Measurements from ENCODE around the gene POLR1A.

The POLR1A gene

GRCh38 chr2:86042256-86043168 is 63.2 kb downstream of the POLR1A start:
- in situ Hi-C loops (cut with MboI; ENCODE audit: low pct_unique_long_range_greater_than_20kb, low sequenced_read_pairs, unreplicated experiment) = no loop called here
- no peak for TF ChIP-seq CTCF (IDR thresholded peaks at IDR 0.05; ENCODE audit: extremely low read depth, insufficient read depth, missing control alignments)
- DNase-seq (ENCODE audit: low spot score) = no peak

DNA sequence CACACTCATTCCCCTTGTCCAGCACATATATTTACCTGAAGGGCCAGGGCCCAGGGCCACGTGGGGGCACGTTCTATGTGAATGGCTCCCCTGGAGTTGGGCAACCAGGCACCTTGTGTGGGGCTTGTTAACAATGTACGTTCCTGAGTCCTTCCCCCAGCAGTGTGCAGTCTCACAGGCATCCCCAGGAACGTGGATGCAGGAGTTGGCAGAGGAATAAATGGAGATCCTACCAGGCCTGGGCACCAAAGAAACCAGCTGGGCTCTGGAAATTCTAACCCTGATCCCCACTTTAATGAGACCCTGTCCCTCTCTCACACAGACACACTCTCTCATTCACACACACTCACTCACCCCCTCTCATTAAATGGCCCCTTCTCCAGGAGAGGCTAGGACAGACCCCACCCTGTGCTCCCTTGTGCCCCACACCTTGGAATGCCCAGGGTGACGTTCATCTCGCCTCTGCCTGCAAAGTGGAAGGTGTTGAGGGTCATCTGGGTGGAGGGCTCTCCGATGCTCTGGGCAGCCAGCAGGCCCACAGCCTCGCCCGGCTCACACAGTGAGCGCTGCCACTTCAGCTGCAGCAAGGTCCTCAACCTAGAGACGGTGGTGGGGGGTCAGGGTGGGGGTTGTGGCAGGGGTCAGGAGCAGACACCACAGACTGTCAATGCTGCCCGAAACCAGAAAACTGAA is 65.6 kb downstream of the POLR1A start:
- DNase-seq (ENCODE audit: low spot score) = no peak
- in situ Hi-C loops (cut with MboI; ENCODE audit: low pct_unique_long_range_greater_than_20kb, low sequenced_read_pairs, unreplicated experiment) = no loop called here
- TF ChIP-seq CTCF (IDR thresholded peaks at IDR 0.05; ENCODE audit: extremely low read depth, insufficient read depth, missing control alignments) = no peak

GRCh38 chr2:86039178-86039962 is 66.3 kb downstream of the POLR1A start:
- in situ Hi-C loops (cut with MboI; ENCODE audit: low pct_unique_long_range_greater_than_20kb, low sequenced_read_pairs, unreplicated experiment) = no loop called here
- no peak for TF ChIP-seq CTCF (IDR thresholded peaks at IDR 0.05; ENCODE audit: extremely low read depth, insufficient read depth, missing control alignments)

DNA sequence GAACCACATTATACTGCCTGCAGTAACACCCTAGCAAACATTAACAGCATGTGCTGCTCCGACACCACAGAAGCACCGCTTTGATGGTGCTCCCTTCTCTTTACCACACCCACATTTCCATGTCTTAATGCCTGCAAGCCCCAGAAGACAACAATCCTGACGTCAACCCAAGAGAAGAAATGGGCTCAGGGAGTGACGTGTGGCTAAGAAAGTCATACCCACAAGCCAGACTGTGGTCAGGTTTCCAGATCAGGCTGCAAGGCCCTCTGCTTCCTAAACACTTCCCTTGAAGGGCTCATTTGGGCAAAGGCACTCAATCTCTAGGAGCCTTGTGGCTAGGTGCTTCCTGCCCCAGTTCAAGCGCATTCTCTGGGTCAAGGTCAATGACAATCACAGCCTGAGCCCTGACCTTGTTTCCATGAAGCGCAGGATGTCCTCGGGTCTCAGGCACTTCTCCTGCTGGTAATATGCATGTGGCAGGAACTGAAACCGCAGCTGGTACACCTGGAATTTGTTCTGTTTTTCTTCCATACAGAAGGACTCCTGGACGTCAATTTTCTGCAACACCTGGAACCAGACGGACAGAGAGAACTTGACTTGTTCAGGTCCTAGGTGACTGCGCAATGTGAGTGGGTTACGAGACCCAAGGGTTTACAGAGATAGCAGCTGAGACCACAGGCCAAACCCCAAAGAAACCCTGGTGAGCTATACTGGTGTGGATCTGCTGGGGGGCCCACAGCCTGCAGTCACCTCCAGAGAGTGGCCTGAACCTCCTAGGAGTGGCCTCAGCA is 67.2 kb downstream of the POLR1A start:
- in situ Hi-C loops (cut with MboI; ENCODE audit: low pct_unique_long_range_greater_than_20kb, low sequenced_read_pairs, unreplicated experiment) = no loop called here
- DNase-seq (ENCODE audit: low spot score) = no peak
- TF ChIP-seq CTCF (IDR thresholded peaks at IDR 0.05; ENCODE audit: extremely low read depth, insufficient read depth, missing control alignments) = no peak

More at GRCh38 chr2:86039178-86039962, 66.3 kb downstream of the POLR1A start:
- DNase-seq (ENCODE audit: low spot score) = no peak

GRCh38 chr2:86037795-86038192 is 67.9 kb downstream of the POLR1A start:
- DNase-seq (ENCODE audit: low spot score) = no peak
- in situ Hi-C loops (cut with MboI; ENCODE audit: low pct_unique_long_range_greater_than_20kb, low sequenced_read_pairs, unreplicated experiment) = no loop called here
- no peak for TF ChIP-seq CTCF (IDR thresholded peaks at IDR 0.05; ENCODE audit: extremely low read depth, insufficient read depth, missing control alignments)

Data from GM13977 (cell line).